ENCODE results near the gene SETD3.

SETD3 gene

GRCh38 chr14:99402285-99402648 is 78.4 kb downstream of the SETD3 start:
- Histone ChIP-seq H3K79me2 (ENCODE audit: insufficient read depth, low read depth) (no peaks in the 10 kb centered on the region), H3K4me3 (IDR thresholded peaks at IDR 0.05; ENCODE audit: insufficient read depth, low read depth, low read length) (no peak overlapping the region), H3K9ac (no peak overlapping the region), H4K20me1 (ENCODE audit: insufficient read depth) (no peaks in the 10 kb centered on the region), H2AFZ (ENCODE audit: low read depth) (no peak overlapping the region), H3K36me3 (ENCODE audit: insufficient read depth) (no peaks in the 10 kb centered on the region), H3K27ac (no peak overlapping the region), H3K27me3 (ENCODE audit: insufficient read depth, low read depth) (no peaks in the 10 kb centered on the region), H3K4me2 (no peak overlapping the region), H3K4me1 (ENCODE audit: low read depth, poor library complexity, severe bottlenecking) (no peaks in the 10 kb centered on the region)
- no peak for TF ChIP-seq CTCF (conservative IDR thresholded peaks at IDR 0.05; ENCODE audit: low read depth, low read length)

- Histone ChIP-seq H4K20me1 (ENCODE audit: insufficient read depth) (no peaks in the 10 kb centered on the region), H3K4me1 (ENCODE audit: low read depth, poor library complexity, severe bottlenecking) (no peaks in the 10 kb centered on the region), H3K4me2 (no peak overlapping the region), H3K36me3 (ENCODE audit: insufficient read depth) (no peaks in the 10 kb centered on the region), H3K27ac (no peak overlapping the region), H3K9ac (no peak overlapping the region), H3K27me3 (ENCODE audit: insufficient read depth, low read depth) (no peaks in the 10 kb centered on the region), H3K4me3 (IDR thresholded peaks at IDR 0.05; ENCODE audit: insufficient read depth, low read depth, low read length) (no peak overlapping the region), H3K79me2 (ENCODE audit: insufficient read depth, low read depth) (no peaks in the 10 kb centered on the region), H2AFZ (ENCODE audit: low read depth) (no peak overlapping the region)
- no peak for TF ChIP-seq CTCF (conservative IDR thresholded peaks at IDR 0.05; ENCODE audit: low read depth, low read length)
These were observed 78.9 kb downstream of the SETD3 start for GRCh38 chr14:99401621-99402284.

GRCh38 chr14:99401211-99401610 is 79.4 kb downstream of the SETD3 start:
- Histone ChIP-seq H3K4me3 (IDR thresholded peaks at IDR 0.05; ENCODE audit: insufficient read depth, low read depth, low read length) (no peak overlapping the region), H3K36me3 (ENCODE audit: insufficient read depth) (no peaks in the 10 kb centered on the region), H3K9ac (no peak overlapping the region), H3K79me2 (ENCODE audit: insufficient read depth, low read depth) (no peaks in the 10 kb centered on the region), H2AFZ (ENCODE audit: low read depth) (no peak overlapping the region), H3K27ac (no peak overlapping the region), H4K20me1 (ENCODE audit: insufficient read depth) (no peaks in the 10 kb centered on the region), H3K4me2 (no peak overlapping the region), H3K27me3 (ENCODE audit: insufficient read depth, low read depth) (no peaks in the 10 kb centered on the region), H3K4me1 (ENCODE audit: low read depth, poor library complexity, severe bottlenecking) (no peaks in the 10 kb centered on the region)
- no peak for TF ChIP-seq CTCF (conservative IDR thresholded peaks at IDR 0.05; ENCODE audit: low read depth, low read length)

- no peak for TF ChIP-seq CTCF (conservative IDR thresholded peaks at IDR 0.05; ENCODE audit: low read depth, low read length)
These were observed 83.0 kb downstream of the SETD3 start for GRCh38 chr14:99397698-99398097.

More at GRCh38 chr14:99397698-99398097, 83.0 kb downstream of the SETD3 start:
- no peak overlapping the region for H3K27ac ChIP-seq
- H3K9ac ChIP-seq: no peak overlapping the region
- H3K27me3 ChIP-seq (ENCODE audit: insufficient read depth, low read depth): no peaks in the 10 kb centered on the region
- H2AFZ ChIP-seq (ENCODE audit: low read depth): no peak overlapping the region
- no peaks in the 10 kb centered on the region for H3K79me2 ChIP-seq (ENCODE audit: insufficient read depth, low read depth)
- H4K20me1 ChIP-seq (ENCODE audit: insufficient read depth): no peaks in the 10 kb centered on the region
- H3K4me3 ChIP-seq (IDR thresholded peaks at IDR 0.05; ENCODE audit: insufficient read depth, low read depth, low read length): no peak overlapping the region
- no peaks in the 10 kb centered on the region for H3K36me3 ChIP-seq (ENCODE audit: insufficient read depth)
- no peaks in the 10 kb centered on the region for H3K4me1 ChIP-seq (ENCODE audit: low read depth, poor library complexity, severe bottlenecking)
- no peak overlapping the region for H3K4me2 ChIP-seq

Data from KMS-11 (cell line).